A549 treated with AZD2906 at 1 μM for 4 hours (cell line): ENCODE results near the gene GUCA1A. TPM values are rescaled to one million over a fixed set of nuclear protein-coding genes. Genes with fewer than 3 reads are reported as not detected.

Source experiments
- total RNA-seq: library from RNA; stranded (reverse); fragments of 200-300 nt; extraction: Qiagen RNA extraction; gene quantifications from 5 replicates; pipeline ENCODE4 v1.2.3, GENCODE V29; 2022

Gene GUCA1A
- not detected in 5 replicates for total RNA-seq

DNA sequence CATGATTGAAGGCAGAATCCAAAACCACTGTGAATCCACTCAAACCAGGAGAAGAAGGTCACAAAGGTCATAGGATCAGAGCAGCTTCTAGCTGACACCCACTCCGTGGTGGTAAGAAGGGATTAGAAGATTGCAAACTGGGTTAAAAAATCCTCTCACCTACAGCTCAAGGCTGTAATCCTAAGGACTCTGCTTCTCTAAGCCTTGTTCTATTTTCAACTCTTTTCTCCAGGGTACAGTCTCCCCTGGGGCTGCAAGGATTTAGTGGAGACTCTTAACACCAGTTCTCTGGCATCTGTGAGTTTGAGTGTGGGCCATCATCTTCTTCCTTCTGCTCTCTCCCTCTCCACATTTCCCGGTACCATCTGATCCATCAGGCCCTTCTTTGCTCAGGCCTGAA lies at the start of gene GUCA1A:
GUCA1A (plus strand) TSS at position 264 of the 400 bp plus-strand sequence. CDS start 250 bp downstream, outside the sequence.

DNA sequence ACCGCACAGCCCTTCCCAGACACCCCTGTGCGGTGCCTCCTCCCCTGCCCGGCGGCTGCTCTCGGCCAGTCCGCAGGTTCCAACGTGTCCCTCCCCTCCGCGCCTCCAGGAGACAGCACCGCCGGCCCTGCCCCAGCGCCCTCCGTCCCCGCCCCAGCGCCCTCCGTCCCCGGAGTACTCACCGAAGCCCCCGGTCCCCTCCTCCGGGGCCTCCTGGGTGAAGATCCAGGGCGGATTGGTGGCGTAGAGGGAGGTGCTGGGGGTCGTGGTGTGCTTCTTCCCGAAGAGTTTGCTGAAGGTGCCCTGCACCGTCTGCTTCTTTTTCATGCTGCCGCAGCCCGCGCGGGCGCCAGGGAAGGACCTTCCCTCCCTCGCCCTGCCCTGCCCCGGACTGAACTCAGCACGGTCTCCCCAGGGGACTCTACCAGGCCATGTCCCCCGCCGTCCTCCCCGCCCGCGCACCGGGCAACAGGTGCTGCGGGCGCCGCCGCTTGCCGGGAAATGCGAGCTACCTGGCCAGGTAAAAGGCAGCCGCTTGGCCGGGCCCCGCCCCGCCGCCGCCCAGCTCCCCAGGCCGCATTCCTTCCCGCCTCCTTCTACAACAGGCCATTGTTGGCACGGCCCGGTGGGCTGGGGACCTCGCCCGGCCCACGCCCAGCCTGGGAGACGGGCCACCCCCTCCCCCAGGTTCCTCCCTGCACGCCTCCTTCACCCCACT lies 30.9 kb upstream of the GUCA1A start, which contains the start of gene C6orf132:
C6orf132 (minus strand) TSS at position 503 of the 718 bp plus-strand sequence; CDS start at position 327, 176 bp downstream.

DNA sequence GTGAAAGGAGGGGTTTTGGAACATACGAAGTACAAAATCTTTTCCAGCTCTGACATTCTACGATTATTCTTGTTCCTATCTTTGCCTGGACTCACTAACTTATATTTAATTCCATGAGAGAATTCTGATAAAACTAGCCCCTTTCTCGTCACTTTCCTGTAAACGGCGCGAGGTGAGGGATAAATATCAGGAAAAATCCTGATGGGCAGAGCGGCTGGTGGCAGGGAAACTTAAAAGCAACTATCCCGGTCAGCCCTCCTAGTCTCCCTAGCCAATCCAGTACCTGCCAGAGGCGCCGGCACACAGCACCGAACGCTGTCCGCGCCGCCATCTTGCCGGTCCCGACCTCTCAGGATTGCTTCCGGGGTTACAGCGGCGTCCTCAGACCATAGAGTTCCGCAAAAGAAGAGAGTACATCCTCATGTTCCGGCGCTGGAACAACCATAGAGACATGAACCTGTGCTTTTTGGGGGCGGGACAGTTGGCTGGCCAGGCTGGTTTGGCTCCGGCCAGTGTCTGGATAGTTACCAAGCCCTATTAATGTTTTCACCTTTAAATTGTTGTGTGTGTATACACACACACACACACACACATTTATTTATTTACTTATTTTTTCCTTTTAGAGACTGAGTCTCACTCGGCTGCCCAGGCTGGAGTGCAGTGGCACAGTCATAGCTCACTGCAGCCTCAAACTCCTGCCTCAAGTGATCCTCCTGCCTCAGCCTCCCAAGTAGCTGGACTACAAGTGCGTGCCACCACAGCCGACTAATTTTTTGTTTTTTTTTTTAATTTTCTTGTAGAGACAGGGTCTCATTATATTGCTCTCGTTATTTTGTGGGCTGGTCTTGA lies 44.6 kb downstream of the GUCA1A start, which contains the start of gene MRPS10:
MRPS10 (minus strand) TSS at position 343 of the 849 bp plus-strand sequence; CDS start at position 331, 12 bp downstream.

Other genes starting within 250 kb of the GUCA1A start
- 113 to 169 TPM (median 147 TPM) in 5 replicates for gene CCND3, start 231.6 kb upstream of the GUCA1A start, total RNA-seq
- gene TAF8, start 122.8 kb upstream of the GUCA1A start, total RNA-seq = 12.1 to 15.7 TPM (median 13.5 TPM) in 5 replicates
- 3.4 to 4.0 TPM (median 3.9 TPM) in 5 replicates for gene C6orf132, start 30.7 kb upstream of the GUCA1A start, total RNA-seq
- 0.24 to 0.65 TPM (median 0.43 TPM) in 5 replicates for gene GUCA1B, start 21.6 kb downstream of the GUCA1A start, total RNA-seq
- 31.3 to 37.4 TPM (median 33.7 TPM) in 5 replicates for gene MRPS10, start 44.5 kb downstream of the GUCA1A start, total RNA-seq